HepG2 (cell line): Measurements from ENCODE around the gene NIPAL4.

Experiments
- CTCF ChIP-seq: sonication (generic); formaldehyde crosslinking; IDR thresholded peaks from 2 replicates; pipeline ENCODE4 v1.5.0; 2020; ENCODE audit warnings: mild to moderate bottlenecking, missing genetic modification reagents, moderate library complexity
- RFX5 ChIP-seq: IDR thresholded peaks from 2 replicates; pipeline ENCODE4 v1.6.1; 2011; ENCODE audit warnings: low read depth, low read length, improper control_type of control experiment
- YY1 ChIP-seq: IDR thresholded peaks from 2 replicates; pipeline ENCODE4 v1.6.1; 2011; ENCODE audit warnings: low read length, low read depth, moderate library complexity, mild to moderate bottlenecking; ENCODE audit not compliant: insufficient read depth, insufficient replicate concordance
- ZNF282 ChIP-seq: fragments of 450-650 bp; IDR thresholded peaks from 2 replicates; pipeline ENCODE4 v1.6.1; 2018; ENCODE audit not compliant: partially characterized antibody
- ZNF326 ChIP-seq: sonication (generic); formaldehyde crosslinking; IDR thresholded peaks from 2 replicates; pipeline ENCODE4 v1.4.0; 2020; ENCODE audit warnings: missing genetic modification reagents, borderline replicate concordance
- ZNF629 ChIP-seq: sonication (generic); formaldehyde crosslinking; conservative IDR thresholded peaks from 2 replicates; pipeline ENCODE4 v1.5.0; 2020; ENCODE audit warnings: missing genetic modification reagents
- ZSCAN22 ChIP-seq: sonication (generic); formaldehyde crosslinking; IDR thresholded peaks from 2 replicates; pipeline ENCODE4 v1.4.0; 2020; ENCODE audit warnings: mild to moderate bottlenecking, missing genetic modification reagents

- no peak for TF ChIP-seq CTCF (CRISPR knock-in tag)
- TF ChIP-seq YY1, result no peak
- peak; percentile 85 for TF ChIP-seq ZNF629 (CRISPR knock-in tag)
- no peak for TF ChIP-seq RFX5
- TF ChIP-seq ZNF282, result no peak
- no peak for TF ChIP-seq ZNF326 (CRISPR knock-in tag)
- TF ChIP-seq ZSCAN22 (CRISPR knock-in tag), result no peak
Measured at GRCh38 chr5:157469073-157469472, 9.1 kb downstream of the NIPAL4 start.
